ENCODE data around the gene NTM.

Gene NTM

GRCh38 chr11:131925829-131926228 is 555.4 kb downstream of the NTM start:
- no peaks in the 10 kb centered on the region for H3K27me3 ChIP-seq (ENCODE audit: control insufficient read depth in 1 of 2, insufficient read depth in 1 of 2, low read length in 2 of 2)
- no peak overlapping the region for H2AFZ ChIP-seq (ENCODE audit: low read depth, low read length)
- 95% methylated on average over 4 of the region's 4 CpGs for WGBS
- no peak overlapping the region for H3K4me3 ChIP-seq (ENCODE audit: insufficient read depth in 1 of 2, low read depth in 1 of 2, low read length in 2 of 2)
- H3K14ac ChIP-seq (ENCODE audit: low read length in 2 of 2), result no peak overlapping the region
- H3K36me3 ChIP-seq (ENCODE audit: control insufficient read depth in 1 of 2, insufficient read depth in 2 of 2, low read depth in 1 of 2, low read length in 2 of 2), result peaks cover 0 to 21% of the 10 kb centered on the region in 2 experiments
- H3K4ac ChIP-seq (ENCODE audit: low read depth in 1 of 2, low read length in 2 of 2), result no peak overlapping the region
- H2BK5ac ChIP-seq (ENCODE audit: low read depth, low read length, poor library complexity, severe bottlenecking), result peak overlapping the region; percentile 5
- no peaks in the 10 kb centered on the region for H3K9me3 ChIP-seq (ENCODE audit: control insufficient read depth, low read length)
- peak overlapping the region; percentile 92 for H3K27ac ChIP-seq (ENCODE audit: low read length, poor library complexity, severe bottlenecking)
- no peak overlapping the region for H3K23ac ChIP-seq (ENCODE audit: low read length in 2 of 2)
- peaks cover 17% of the 10 kb centered on the region for H3K4me1 ChIP-seq (ENCODE audit: control insufficient read depth, insufficient read depth, low read depth, low read length)
- H3K79me1 ChIP-seq (replicated peaks; ENCODE audit: low read length, poor library complexity, severe bottlenecking), result peaks cover 2% of the 10 kb centered on the region
- no peak overlapping the region for H4K91ac ChIP-seq (ENCODE audit: low read length)
- no peak for DNase-seq
- H2BK12ac ChIP-seq (ENCODE audit: low read length in 2 of 2), result no peak overlapping the region
- H3K9ac ChIP-seq (ENCODE audit: low read length), result no peak overlapping the region
- no peak overlapping the region for H3K4me2 ChIP-seq (ENCODE audit: low read length, poor library complexity, severe bottlenecking)
- no peak overlapping the region for H2BK15ac ChIP-seq (ENCODE audit: low read depth, poor library complexity, severe bottlenecking)
- no peak overlapping the region for H4K8ac ChIP-seq (ENCODE audit: low read length)
- no peak overlapping the region for H2BK120ac ChIP-seq (ENCODE audit: low read depth, low read length)
- H2AK5ac ChIP-seq (ENCODE audit: low read length, severe bottlenecking), result peak overlapping the region; percentile 28
- no peak overlapping the region for H3K18ac ChIP-seq (ENCODE audit: low read depth in 1 of 2, low read length in 2 of 2)

DNA sequence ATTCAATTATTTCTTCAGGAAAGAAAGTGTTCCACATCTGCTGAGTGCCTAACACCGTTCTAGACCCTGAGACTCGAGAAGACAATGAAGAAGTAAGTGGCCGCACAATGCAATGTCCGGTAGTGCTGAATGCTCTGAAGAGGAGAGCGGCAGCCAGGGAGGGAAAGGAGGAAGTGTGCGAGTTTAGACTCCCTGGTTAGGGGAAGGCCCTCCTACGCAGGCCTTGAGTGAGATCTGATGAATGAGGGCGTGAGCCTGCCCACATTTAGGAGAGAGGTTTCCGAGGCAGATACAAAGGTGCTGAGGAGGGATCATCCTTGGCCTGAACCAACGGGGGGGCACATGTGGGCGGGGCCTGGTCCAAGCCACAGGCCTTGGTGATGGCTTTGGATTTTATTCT is 558.6 kb downstream of the NTM start:
- Histone ChIP-seq H2BK12ac (ENCODE audit: low read length in 2 of 2) (no peak overlapping the region), H3K4ac (ENCODE audit: low read depth in 1 of 2, low read length in 2 of 2) (no peak overlapping the region), H3K27ac (ENCODE audit: low read length, poor library complexity, severe bottlenecking) (no peak overlapping the region), H2BK120ac (ENCODE audit: low read depth, low read length) (no peak overlapping the region), H2AFZ (ENCODE audit: low read depth, low read length) (no peak overlapping the region), H3K14ac (ENCODE audit: low read length in 2 of 2) (no peak overlapping the region), H3K9me3 (ENCODE audit: control insufficient read depth, low read length) (no peaks in the 10 kb centered on the region), H3K79me1 (replicated peaks; ENCODE audit: low read length, poor library complexity, severe bottlenecking) (peaks cover 18% of the 10 kb centered on the region), H3K4me3 (ENCODE audit: insufficient read depth in 1 of 2, low read depth in 1 of 2, low read length in 2 of 2) (no peak overlapping the region), H2BK5ac (ENCODE audit: low read depth, low read length, poor library complexity, severe bottlenecking) (no peak overlapping the region), H4K8ac (ENCODE audit: low read length) (no peak overlapping the region), H3K23ac (ENCODE audit: low read length in 2 of 2) (no peak overlapping the region), H3K9ac (ENCODE audit: low read length) (no peak overlapping the region), H2BK15ac (ENCODE audit: low read depth, poor library complexity, severe bottlenecking) (no peak overlapping the region), H3K36me3 (ENCODE audit: control insufficient read depth in 1 of 2, insufficient read depth in 2 of 2, low read depth in 1 of 2, low read length in 2 of 2) (peaks cover 0 to 24% of the 10 kb centered on the region in 2 experiments), H4K91ac (ENCODE audit: low read length) (no peak overlapping the region), H3K4me2 (ENCODE audit: low read length, poor library complexity, severe bottlenecking) (no peak overlapping the region), H3K27me3 (ENCODE audit: control insufficient read depth in 1 of 2, insufficient read depth in 1 of 2, low read length in 2 of 2) (no peaks in the 10 kb centered on the region), H2AK5ac (ENCODE audit: low read length, severe bottlenecking) (no peak overlapping the region), H3K18ac (ENCODE audit: low read depth in 1 of 2, low read length in 2 of 2) (no peak overlapping the region), H3K4me1 (ENCODE audit: control insufficient read depth, insufficient read depth, low read depth, low read length) (peaks cover 14% of the 10 kb centered on the region)
- DNase-seq, result no peak
- 94% methylated on average over 11 of the region's 11 CpGs for WGBS

DNA sequence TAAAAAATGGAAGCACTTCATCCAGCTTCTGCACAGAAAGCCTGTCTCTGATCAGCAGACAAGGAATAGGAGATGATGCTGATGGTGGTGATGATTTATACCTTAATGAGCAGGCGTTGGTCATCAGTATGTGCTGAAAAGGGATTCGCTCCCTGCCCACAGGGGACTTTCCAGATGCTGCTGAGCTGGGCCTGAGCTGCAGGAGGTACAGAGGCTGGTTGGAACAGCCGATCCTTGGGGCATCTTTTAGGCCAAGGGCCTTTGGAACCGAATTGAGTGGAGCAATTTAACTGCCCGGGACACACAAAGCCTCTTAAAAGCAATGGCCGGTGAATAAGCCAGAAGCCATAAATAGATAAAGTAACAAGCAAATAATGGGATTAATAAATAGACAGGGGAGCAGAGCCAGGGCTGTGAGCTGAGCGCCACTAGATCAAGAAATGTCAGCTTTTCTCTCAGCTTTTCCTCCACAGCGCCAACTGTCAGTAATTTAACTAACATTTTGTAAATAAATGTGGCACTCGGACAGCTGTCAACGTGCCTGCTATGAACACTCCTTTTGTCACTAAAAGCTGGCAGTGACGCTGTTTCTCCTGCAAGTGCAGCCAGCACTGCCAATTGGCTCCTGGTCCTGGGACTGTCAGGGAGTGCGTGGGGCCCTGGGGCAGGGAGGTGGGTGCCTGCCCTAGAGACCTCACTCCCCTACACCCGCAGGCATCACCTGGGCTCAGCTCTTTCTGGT is 562.3 kb downstream of the NTM start:
- 94% methylated on average over 13 of the region's 13 CpGs for WGBS
- Histone ChIP-seq H3K79me1 (replicated peaks; ENCODE audit: low read length, poor library complexity, severe bottlenecking) (peaks cover 26% of the 10 kb centered on the region), H3K18ac (ENCODE audit: low read depth in 1 of 2, low read length in 2 of 2) (no peak overlapping the region), H2BK12ac (ENCODE audit: low read length in 2 of 2) (no peak overlapping the region), H2BK5ac (ENCODE audit: low read depth, low read length, poor library complexity, severe bottlenecking) (no peak overlapping the region), H3K23ac (ENCODE audit: low read length in 2 of 2) (no peak overlapping the region), H2BK120ac (ENCODE audit: low read depth, low read length) (no peak overlapping the region), H3K4me1 (ENCODE audit: control insufficient read depth, insufficient read depth, low read depth, low read length) (peaks cover 8% of the 10 kb centered on the region), H3K27ac (ENCODE audit: low read length, poor library complexity, severe bottlenecking) (no peak overlapping the region), H3K27me3 (ENCODE audit: control insufficient read depth in 1 of 2, insufficient read depth in 1 of 2, low read length in 2 of 2) (no peaks in the 10 kb centered on the region), H4K8ac (ENCODE audit: low read length) (no peak overlapping the region), H3K36me3 (ENCODE audit: control insufficient read depth in 1 of 2, insufficient read depth in 2 of 2, low read depth in 1 of 2, low read length in 2 of 2) (peaks cover 0 to 24% of the 10 kb centered on the region in 2 experiments), H2AFZ (ENCODE audit: low read depth, low read length) (no peak overlapping the region), H4K91ac (ENCODE audit: low read length) (no peak overlapping the region), H3K14ac (ENCODE audit: low read length in 2 of 2) (peak overlapping the region in 1 of 2 experiments; percentile 42), H3K4ac (ENCODE audit: low read depth in 1 of 2, low read length in 2 of 2) (no peak overlapping the region), H3K4me2 (ENCODE audit: low read length, poor library complexity, severe bottlenecking) (no peak overlapping the region), H3K4me3 (ENCODE audit: insufficient read depth in 1 of 2, low read depth in 1 of 2, low read length in 2 of 2) (no peak overlapping the region), H2AK5ac (ENCODE audit: low read length, severe bottlenecking) (peak overlapping the region; percentile 77), H2BK15ac (ENCODE audit: low read depth, poor library complexity, severe bottlenecking) (no peak overlapping the region), H3K9ac (ENCODE audit: low read length) (no peak overlapping the region), H3K9me3 (ENCODE audit: control insufficient read depth, low read length) (no peaks in the 10 kb centered on the region)
- no peak for DNase-seq

DNA sequence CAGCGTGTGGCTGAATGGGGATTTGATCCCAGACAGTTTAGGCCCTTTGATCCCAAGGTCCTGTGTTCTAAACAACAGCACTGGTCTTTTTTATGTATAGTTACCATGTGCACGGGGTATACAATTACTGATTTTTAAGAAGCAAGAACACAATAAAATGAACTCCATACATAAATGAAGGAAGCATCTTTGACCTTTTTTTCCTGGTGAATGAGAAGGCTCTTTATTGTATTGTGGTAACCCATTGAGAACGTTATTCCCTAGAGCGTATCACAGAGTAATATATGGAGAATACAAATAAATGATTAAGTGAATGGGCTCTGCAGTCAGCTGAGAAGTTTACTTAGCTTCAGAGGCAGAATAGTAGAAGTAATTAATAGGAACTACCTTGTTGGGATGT is 563.6 kb downstream of the NTM start:
- Histone ChIP-seq H3K14ac (ENCODE audit: low read length in 2 of 2) (no peak overlapping the region), H3K4me2 (ENCODE audit: low read length, poor library complexity, severe bottlenecking) (no peak overlapping the region), H3K36me3 (ENCODE audit: control insufficient read depth in 1 of 2, insufficient read depth in 2 of 2, low read depth in 1 of 2, low read length in 2 of 2) (peaks cover 0 to 23% of the 10 kb centered on the region in 2 experiments), H3K4ac (ENCODE audit: low read depth in 1 of 2, low read length in 2 of 2) (no peak overlapping the region), H3K18ac (ENCODE audit: low read depth in 1 of 2, low read length in 2 of 2) (no peak overlapping the region), H2BK5ac (ENCODE audit: low read depth, low read length, poor library complexity, severe bottlenecking) (no peak overlapping the region), H2BK15ac (ENCODE audit: low read depth, poor library complexity, severe bottlenecking) (no peak overlapping the region), H3K27me3 (ENCODE audit: control insufficient read depth in 1 of 2, insufficient read depth in 1 of 2, low read length in 2 of 2) (no peaks in the 10 kb centered on the region), H4K8ac (ENCODE audit: low read length) (no peak overlapping the region), H3K27ac (ENCODE audit: low read length, poor library complexity, severe bottlenecking) (no peak overlapping the region), H3K4me3 (ENCODE audit: insufficient read depth in 1 of 2, low read depth in 1 of 2, low read length in 2 of 2) (no peak overlapping the region), H2BK120ac (ENCODE audit: low read depth, low read length) (no peak overlapping the region), H3K23ac (ENCODE audit: low read length in 2 of 2) (no peak overlapping the region), H4K91ac (ENCODE audit: low read length) (no peak overlapping the region), H3K9ac (ENCODE audit: low read length) (no peak overlapping the region), H3K4me1 (ENCODE audit: control insufficient read depth, insufficient read depth, low read depth, low read length) (peaks cover 13% of the 10 kb centered on the region), H3K9me3 (ENCODE audit: control insufficient read depth, low read length) (no peaks in the 10 kb centered on the region), H2BK12ac (ENCODE audit: low read length in 2 of 2) (no peak overlapping the region), H3K79me1 (replicated peaks; ENCODE audit: low read length, poor library complexity, severe bottlenecking) (peaks cover 31% of the 10 kb centered on the region), H2AK5ac (ENCODE audit: low read length, severe bottlenecking) (no peak overlapping the region), H2AFZ (ENCODE audit: low read depth, low read length) (no peak overlapping the region)
- WGBS, result 94% methylated on average over 3 of the region's 4 CpGs
- DNase-seq, result no peak

Data from mesenchymal stem cell (in vitro differentiated cells and primary cell).